Lung (tissue), 12 donors: Measurements from ENCODE around the gene ERGIC1. TPM values are rescaled to one million over a fixed set of nuclear protein-coding genes. Genes with fewer than 3 reads are reported as not detected.

Source experiments
- ATAC-seq: fragments of 200-7000 bp; cut with Tn5 transposase; one replicate; pipeline ENCODE4 v1.9.1; 2020; ENCODE audit warnings: moderate number of reproducible peaks; ENCODE audit not compliant: insufficient read depth, low FRiP score
- DNase-seq, 3 donors: peaks; one replicate each; pipeline ENCODE4 v3.0.0-alpha.2; 2013 to 2017
- H3K27ac ChIP-seq, 2 donors: one replicate each; pipeline ENCODE4 v1.5.1; 2013; ENCODE audit warnings: mild to moderate bottlenecking in 2 of 2, moderate library complexity in 2 of 2, control low read depth in 1 of 2, inconsistent platforms in 1 of 2, low read depth in 1 of 2, low read length in 1 of 2
- H3K27me3 ChIP-seq, 3 donors: one replicate each; pipeline ENCODE4 v1.5.1; 2013; ENCODE audit warnings: low read length in 2 of 3; ENCODE audit not compliant: control insufficient read depth in 3 of 3, insufficient read depth in 3 of 3
- H3K36me3 ChIP-seq, 4 donors: one replicate each; pipeline ENCODE4 v1.5.1; 2013; ENCODE audit warnings: low read length in 4 of 4, mild to moderate bottlenecking in 1 of 4, moderate library complexity in 1 of 4; ENCODE audit not compliant: control insufficient read depth in 4 of 4, insufficient read depth in 4 of 4
- H3K4me1 ChIP-seq, 5 donors: one replicate each; pipeline ENCODE4 v1.5.1; 2013; ENCODE audit warnings: low read length in 5 of 5, mild to moderate bottlenecking in 2 of 5, moderate library complexity in 1 of 5; ENCODE audit not compliant: control insufficient read depth in 5 of 5, insufficient read depth in 5 of 5
- H3K4me3 ChIP-seq: one replicate; pipeline ENCODE4 v1.5.1; 2013; ENCODE audit warnings: mild to moderate bottlenecking, control low read depth, moderate library complexity
- H3K9ac ChIP-seq, 2 donors: one replicate each; pipeline ENCODE4 v1.5.1; 2013; ENCODE audit warnings: low read length in 2 of 2, control low read depth in 1 of 2; ENCODE audit not compliant: insufficient read depth in 1 of 2
- H3K9me3 ChIP-seq, 4 donors: one replicate each; pipeline ENCODE4 v1.5.1; 2013; ENCODE audit warnings: low read length in 3 of 4, mild to moderate bottlenecking in 1 of 4, moderate library complexity in 1 of 4; ENCODE audit not compliant: control insufficient read depth in 4 of 4, insufficient read depth in 3 of 4
- WGBS, 2 donors: extraction: QIAGEN DNeasy Blood & Tissue Kit; methylation state at CpG; one replicate each; pipeline ENCODE4 v1.1.7; 2013; 5-methylcytosine and 5-hydroxymethylcytosine counted together
- polyA plus RNA-seq, 2 donors: library from polyadenylated mRNA; stranded (reverse); fragments of 200-250 nt; gene quantifications; one replicate each; pipeline ENCODE4 v1.2.1, GENCODE V29; 2013
- total RNA-seq, 2 donors: library from RNA; depleted of rRNA in 1 of 2; stranded (reverse); fragments of >200 nt in 1 of 2; gene quantifications; one replicate each; pipeline ENCODE4 v1.2.1, GENCODE V29; 2014 to 2021
- TF ChIP-seq, protein P1 (sequence below): IDR thresholded peaks from 2 replicates; pipeline ENCODE4 v1.5.1; 2012; ENCODE audit warnings: mild to moderate bottlenecking; ENCODE audit errors: control extremely low read depth, extremely low read depth
- donor health status: control.
- donor health status: control.
- donor health status: Bipolar disorder and iron deficiency.
- donor health status: healthy.
- donor health status: DM: yes; HTN: yes; CAD: no.

The ERGIC1 gene
- total and polyA plus RNA-seq, 4 donors, result 62.2 to 215 (median 163) TPM

GRCh38 chr5:172941067-172941516 is 107.0 kb downstream of the ERGIC1 start:
- Histone ChIP-seq H3K4me3 (no peak overlapping the region), H3K27ac (peak overlapping the region in 1 of 2 donors; percentile 79), H3K9me3 (no peaks in the 10 kb centered on the region), H3K9ac (no peak overlapping the region), H3K27me3 (no peaks in the 10 kb centered on the region), H3K4me1 (peaks cover 0 to 7% (median 0%) of the 10 kb centered on the region in 5 donors), H3K36me3 (peaks cover 0 to 34% (median 4%) of the 10 kb centered on the region in 4 donors)
- DNase-seq (peak in 1 of 3 donors; percentile 35), ATAC-seq (no peak)
- TF ChIP-seq, protein P1, sequence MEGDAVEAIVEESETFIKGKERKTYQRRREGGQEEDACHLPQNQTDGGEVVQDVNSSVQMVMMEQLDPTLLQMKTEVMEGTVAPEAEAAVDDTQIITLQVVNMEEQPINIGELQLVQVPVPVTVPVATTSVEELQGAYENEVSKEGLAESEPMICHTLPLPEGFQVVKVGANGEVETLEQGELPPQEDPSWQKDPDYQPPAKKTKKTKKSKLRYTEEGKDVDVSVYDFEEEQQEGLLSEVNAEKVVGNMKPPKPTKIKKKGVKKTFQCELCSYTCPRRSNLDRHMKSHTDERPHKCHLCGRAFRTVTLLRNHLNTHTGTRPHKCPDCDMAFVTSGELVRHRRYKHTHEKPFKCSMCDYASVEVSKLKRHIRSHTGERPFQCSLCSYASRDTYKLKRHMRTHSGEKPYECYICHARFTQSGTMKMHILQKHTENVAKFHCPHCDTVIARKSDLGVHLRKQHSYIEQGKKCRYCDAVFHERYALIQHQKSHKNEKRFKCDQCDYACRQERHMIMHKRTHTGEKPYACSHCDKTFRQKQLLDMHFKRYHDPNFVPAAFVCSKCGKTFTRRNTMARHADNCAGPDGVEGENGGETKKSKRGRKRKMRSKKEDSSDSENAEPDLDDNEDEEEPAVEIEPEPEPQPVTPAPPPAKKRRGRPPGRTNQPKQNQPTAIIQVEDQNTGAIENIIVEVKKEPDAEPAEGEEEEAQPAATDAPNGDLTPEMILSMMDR, result no peak
- WGBS, 2 donors, result 62 to 75% methylated on average over 4 of the region's 4 CpGs

DNA sequence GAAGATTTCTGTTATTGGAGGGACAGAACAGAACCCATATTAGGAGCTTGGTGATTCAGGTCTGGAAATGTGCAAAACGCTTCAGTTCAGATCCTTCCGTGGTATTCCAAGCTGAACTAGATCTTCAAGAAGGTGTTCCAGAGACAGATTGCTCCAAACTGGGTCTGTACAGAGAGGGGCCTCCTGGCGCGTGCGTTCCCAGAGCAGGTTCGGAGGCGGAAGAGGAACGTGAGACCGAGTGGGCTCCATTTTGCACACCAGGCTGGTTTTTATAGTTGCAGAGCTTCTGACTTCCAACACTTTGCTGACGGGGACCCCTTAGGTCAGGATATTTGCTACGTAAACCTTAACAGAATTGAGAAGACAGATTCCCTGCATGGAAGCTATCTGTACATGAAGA is 108.5 kb downstream of the ERGIC1 start:
- TF ChIP-seq, protein P1, result no peak
- H3K36me3 ChIP-seq, result peaks cover 0 to 33% (median 11%) of the 10 kb centered on the region in 4 donors

DNA sequence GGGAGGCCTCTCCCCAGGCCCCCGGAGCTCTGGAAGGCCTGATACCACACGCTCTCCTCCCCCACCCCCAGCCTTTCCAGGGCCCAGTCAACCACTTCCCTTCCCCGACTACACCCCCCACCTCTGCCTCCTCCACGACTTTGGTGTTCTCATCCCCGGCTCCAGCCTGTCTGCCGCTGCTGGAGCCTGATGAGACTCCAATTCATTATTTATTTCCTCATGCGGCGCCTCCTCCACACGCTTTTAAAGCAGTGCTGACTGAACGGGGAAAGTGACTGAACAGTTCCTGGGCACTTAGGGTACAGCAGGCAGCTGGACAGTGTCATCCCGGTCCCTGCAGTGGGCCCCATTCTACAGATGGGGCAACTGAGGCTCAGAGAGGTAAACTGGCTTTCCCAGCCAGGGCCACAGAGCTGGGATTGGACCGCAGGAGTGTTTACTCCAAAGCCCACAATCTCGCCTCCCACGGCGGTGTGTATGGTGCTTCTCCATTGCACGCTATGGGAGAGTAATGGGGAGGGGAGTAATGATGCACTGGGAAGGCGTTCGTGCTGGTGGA is 109.3 kb downstream of the ERGIC1 start:
- Histone ChIP-seq H3K4me3 (no peak overlapping the region), H3K27ac (peak overlapping the region; percentile 24 to 69), H3K9ac (no peak overlapping the region), H3K9me3 (no peaks in the 10 kb centered on the region), H3K36me3 (peaks cover 0 to 32% (median 12%) of the 10 kb centered on the region in 4 donors), H3K4me1 (peaks cover 0 to 7% (median 0%) of the 10 kb centered on the region in 5 donors), H3K27me3 (no peaks in the 10 kb centered on the region)
- no peak for ATAC-seq
- TF ChIP-seq, protein P1, result no peak
- WGBS, 2 donors, result 57 to 66% methylated on average over 18 of the region's 18 CpGs
- peak; percentile 39 to 56 (median 39) for DNase-seq

More for the DNA sequence above, 108.5 kb downstream of the ERGIC1 start:
- WGBS, 2 donors, result 92 to 96% methylated on average over 11 of the region's 11 CpGs
- Histone ChIP-seq H3K27ac (peak overlapping the region; percentile 15 to 24), H3K27me3 (no peaks in the 10 kb centered on the region), H3K4me3 (no peak overlapping the region), H3K4me1 (peaks cover 0 to 7% (median 0%) of the 10 kb centered on the region in 5 donors), H3K9me3 (no peaks in the 10 kb centered on the region), H3K9ac (no peak overlapping the region)
- DNase-seq (no peak), ATAC-seq (no peak)
